Neuronal stem cell (in vitro differentiated cells): Measurements from ENCODE around the gene AMHR2.
"Not testable (repeated sequence)": the region's sequence is repeated elsewhere in the genome, so short reads cannot be mapped to it uniquely, and the experiment has no call there.

Experiments used
- DNase-seq: peaks from one replicate; pipeline ENCODE4 v3.0.0-alpha.2; 2013; ENCODE audit warnings: low spot score
- H2AFZ ChIP-seq: one replicate; pipeline ENCODE4 v1.6.1; 2013; ENCODE audit warnings: mild to moderate bottlenecking, low read length, inconsistent platforms
- H2AK5ac ChIP-seq: 2 replicates; pipeline ENCODE4 v1.6.1; 2013; ENCODE audit warnings: low read depth, mild to moderate bottlenecking, inconsistent platforms, low read length, moderate library complexity, mixed read lengths
- H2BK120ac ChIP-seq: 2 replicates; pipeline ENCODE4 v1.6.1; 2013; ENCODE audit warnings: low read depth, mild to moderate bottlenecking, inconsistent platforms, low read length, moderate library complexity, mixed read lengths
- H2BK12ac ChIP-seq: one replicate; pipeline ENCODE4 v1.6.1; 2013; ENCODE audit warnings: low read length, inconsistent platforms
- H2BK15ac ChIP-seq: 2 replicates; pipeline ENCODE4 v1.6.1; 2013; ENCODE audit warnings: mild to moderate bottlenecking, low read length, inconsistent platforms, mixed read lengths
- H2BK5ac ChIP-seq: one replicate; pipeline ENCODE4 v1.6.1; 2013; ENCODE audit warnings: inconsistent platforms, mild to moderate bottlenecking, low read length, moderate library complexity
- H3K14ac ChIP-seq: one replicate; pipeline ENCODE4 v1.6.1; 2013; ENCODE audit warnings: low read length, inconsistent platforms
- H3K18ac ChIP-seq: 2 replicates; pipeline ENCODE4 v1.6.1; 2013; ENCODE audit warnings: low read length, inconsistent platforms
- H3K23ac ChIP-seq: 2 replicates; pipeline ENCODE4 v1.6.1; 2013; ENCODE audit warnings: low read depth, mild to moderate bottlenecking, mixed read lengths, low read length, inconsistent platforms; ENCODE audit not compliant: poor library complexity
- H3K27ac ChIP-seq: replicated peaks from 3 replicates; pipeline ENCODE4 v1.5.1; 2013; ENCODE audit warnings: low read length, inconsistent platforms
- H3K27me3 ChIP-seq, 3 experiments: 2 replicates each; pipeline ENCODE4 v1.6.1; 2013; ENCODE audit warnings: low read length in 3 of 3, mild to moderate bottlenecking in 2 of 3, inconsistent platforms in 1 of 3, low read depth in 1 of 3, mixed read lengths in 1 of 3, moderate library complexity in 1 of 3; ENCODE audit not compliant: control insufficient read depth in 3 of 3, insufficient read depth in 3 of 3
- H3K36me3 ChIP-seq, 2 donors: replicated peaks in 1 of 2; 2 replicates each; pipeline ENCODE4 v1.6.1; 2013; ENCODE audit warnings: low read length in 2 of 2; ENCODE audit not compliant: control insufficient read depth in 2 of 2, insufficient read depth in 2 of 2
- H3K4ac ChIP-seq: 2 replicates; pipeline ENCODE4 v1.6.1; 2013; ENCODE audit warnings: inconsistent platforms, mild to moderate bottlenecking, low read length, moderate library complexity
- H3K4me1 ChIP-seq, 2 donors: 1 replicate in 1 of 2; 2 replicates in 1 of 2; pipeline ENCODE4 v1.6.1; 2013; ENCODE audit warnings: low read length in 2 of 2, low read depth in 1 of 2; ENCODE audit not compliant: control insufficient read depth in 2 of 2, insufficient read depth in 1 of 2
- H3K4me2 ChIP-seq: one replicate; pipeline ENCODE4 v1.6.1; 2013; ENCODE audit warnings: mild to moderate bottlenecking, low read length, inconsistent platforms; ENCODE audit not compliant: insufficient read depth, poor library complexity, severe bottlenecking
- H3K4me3 ChIP-seq, 2 donors: 2 replicates each; pipeline ENCODE4 v1.5.1; 2013; ENCODE audit warnings: low read length in 2 of 2, mild to moderate bottlenecking in 2 of 2, inconsistent platforms in 1 of 2, moderate library complexity in 1 of 2
- H3K79me1 ChIP-seq: one replicate; pipeline ENCODE4 v1.6.1; 2013; ENCODE audit warnings: low read depth, mild to moderate bottlenecking, inconsistent platforms, low read length, moderate library complexity
- H3K9ac ChIP-seq: one replicate; pipeline ENCODE4 v1.6.1; 2013; ENCODE audit warnings: mild to moderate bottlenecking, low read depth, low read length, inconsistent platforms; ENCODE audit not compliant: poor library complexity
- H3K9me3 ChIP-seq, 2 donors: replicated peaks in 1 of 2; 2 replicates each; pipeline versions ENCODE3 to v1.6.1; 2013; ENCODE audit warnings: low read length in 2 of 2, mild to moderate bottlenecking in 2 of 2, inconsistent platforms in 1 of 2, low read depth in 1 of 2, mixed read lengths in 1 of 2, moderate library complexity in 1 of 2; ENCODE audit not compliant: control insufficient read depth in 2 of 2, insufficient read depth in 1 of 2
- H4K8ac ChIP-seq: one replicate; pipeline ENCODE4 v1.6.1; 2013; ENCODE audit warnings: low read depth, mild to moderate bottlenecking, inconsistent platforms, low read length, moderate library complexity
- H4K91ac ChIP-seq: one replicate; pipeline ENCODE4 v1.6.1; 2013; ENCODE audit warnings: low read length, low read depth, mild to moderate bottlenecking, inconsistent platforms; ENCODE audit not compliant: poor library complexity
- WGBS, 2 donors: extraction: QIAGEN DNeasy Blood & Tissue Kit; methylation state at CpG; one replicate each; pipeline ENCODE4 v1.1.7; 2013; ENCODE audit warnings: missing lambda C conversion rate in 2 of 2, mixed read lengths in 1 of 2; ENCODE audit not compliant: insufficient read length in 2 of 2, insufficient replicate concordance in 1 of 2; ENCODE audit errors: extremely low coverage in 2 of 2; 5-methylcytosine and 5-hydroxymethylcytosine counted together

The AMHR2 gene

DNA sequence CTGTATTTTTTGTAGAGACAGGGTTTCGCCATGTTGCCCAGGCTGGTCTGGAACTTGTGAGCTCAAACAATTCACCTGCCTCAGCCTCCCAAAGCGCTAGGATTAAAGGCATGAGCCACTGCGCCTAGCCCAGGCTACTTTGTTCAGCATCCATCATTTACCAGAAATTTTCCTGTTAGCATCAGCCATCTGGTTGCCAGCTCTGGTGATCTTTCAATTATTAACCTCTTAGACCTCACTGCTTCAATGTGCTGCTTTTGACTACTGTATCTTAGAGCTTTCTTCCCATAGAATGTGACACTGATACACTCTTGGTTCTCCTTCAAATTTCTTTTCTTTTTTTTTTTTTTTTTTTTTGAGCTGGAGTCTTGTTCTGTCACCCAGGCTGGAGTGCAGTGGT is 5.4 kb upstream of the AMHR2 start:
- Histone ChIP-seq H2AK5ac (no peak overlapping the region), H2BK12ac (no peak overlapping the region), H2BK15ac (no peak overlapping the region), H2BK5ac (no peak overlapping the region), H3K4ac (no peak overlapping the region), H3K79me1 (no peaks in the 10 kb centered on the region), H3K27me3 (no peaks in the 10 kb centered on the region), H3K9ac (no peak overlapping the region), H3K18ac (no peak overlapping the region), H3K4me1 (peaks cover 10 to 20% of the 10 kb centered on the region in 2 donors), H3K4me3 (no peak overlapping the region), H2BK120ac (no peak overlapping the region), H3K14ac (no peak overlapping the region), H3K36me3 (peaks cover 0 to 12% of the 10 kb centered on the region in 2 donors), H3K9me3 (no peaks in the 10 kb centered on the region), H3K4me2 (no peak overlapping the region), H3K23ac (no peak overlapping the region), H2AFZ (no peak overlapping the region), H3K27ac (no peak overlapping the region), H4K91ac (no peak overlapping the region), H4K8ac (no peak overlapping the region)
- DNase-seq: no peak
- WGBS, 2 donors: no CpG with 5 or more reads among the region's 3 CpGs

DNA sequence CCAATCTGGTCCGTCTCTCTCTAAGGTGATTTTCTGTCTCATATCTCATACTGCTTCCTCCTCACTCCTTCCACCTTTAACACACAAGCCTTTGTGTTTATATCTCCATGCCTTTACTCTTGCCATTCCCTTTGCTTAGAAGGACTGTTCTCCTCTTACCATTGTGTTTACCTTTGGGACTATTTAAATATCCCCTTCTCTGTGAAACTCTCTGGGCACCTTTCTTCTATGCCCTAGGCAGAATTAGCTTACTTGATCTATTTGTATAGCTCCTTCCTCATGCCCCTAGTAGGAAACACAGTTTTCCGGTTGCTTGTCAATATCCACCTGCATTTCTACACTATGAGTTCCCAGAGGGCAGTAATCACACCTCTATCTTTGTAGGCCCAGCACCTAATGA is 3.9 kb upstream of the AMHR2 start:
- H2BK12ac ChIP-seq: no peak overlapping the region
- DNase-seq: no peak

DNA sequence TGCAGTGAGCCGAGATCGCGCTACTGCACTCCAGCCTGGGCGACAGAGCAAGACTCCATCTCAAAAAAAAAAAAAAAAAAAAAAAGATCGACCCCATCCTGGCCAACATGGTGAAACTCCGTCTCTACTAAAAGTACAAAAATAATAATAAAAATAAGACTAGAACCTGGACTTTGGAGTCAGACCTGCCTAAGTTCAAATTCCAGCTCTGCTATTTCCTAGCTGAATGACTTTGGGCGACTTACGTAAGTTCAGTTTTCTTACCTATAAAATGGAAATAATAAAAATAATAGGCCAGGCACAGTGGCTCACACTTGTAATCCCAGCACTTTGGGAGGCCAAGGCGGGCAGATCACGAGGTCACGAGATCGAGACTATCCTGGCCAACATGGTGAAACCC is 1.4 kb upstream of the AMHR2 start:
- not testable (repeated sequence) for H2BK12ac ChIP-seq, H3K79me1 ChIP-seq, H3K23ac ChIP-seq, H3K9ac ChIP-seq, H3K9me3 ChIP-seq, H2AFZ ChIP-seq, H3K18ac ChIP-seq, DNase-seq, H3K4ac ChIP-seq, H4K8ac ChIP-seq, H3K4me3 ChIP-seq, H2BK5ac ChIP-seq, H3K27me3 ChIP-seq, H3K27ac ChIP-seq, H2AK5ac ChIP-seq, H2BK15ac ChIP-seq, H3K14ac ChIP-seq, H3K36me3 ChIP-seq, H4K91ac ChIP-seq, H3K4me2 ChIP-seq, H2BK120ac ChIP-seq
- H3K4me1 ChIP-seq: peaks cover 15 to 19% of the 10 kb centered on the region in 2 donors
- no CpG with 5 or more reads among the region's 12 CpGs for WGBS, 2 donors

More for the DNA sequence above, 3.9 kb upstream of the AMHR2 start:
- Histone ChIP-seq H2AFZ (no peak overlapping the region), H3K4me3 (no peak overlapping the region), H2BK15ac (no peak overlapping the region), H3K4ac (no peak overlapping the region), H4K8ac (no peak overlapping the region), H3K79me1 (no peaks in the 10 kb centered on the region), H3K18ac (no peak overlapping the region), H3K23ac (no peak overlapping the region), H2BK120ac (no peak overlapping the region), H3K27ac (no peak overlapping the region), H3K14ac (no peak overlapping the region), H3K27me3 (no peaks in the 10 kb centered on the region), H2AK5ac (no peak overlapping the region), H3K36me3 (peaks cover 0 to 2% of the 10 kb centered on the region in 2 donors), H4K91ac (no peak overlapping the region), H3K4me1 (peaks cover 7 to 22% of the 10 kb centered on the region in 2 donors), H3K9me3 (no peaks in the 10 kb centered on the region), H2BK5ac (no peak overlapping the region), H3K4me2 (no peak overlapping the region), H3K9ac (no peak overlapping the region)
- WGBS, 2 donors: no CpG with 5 or more reads among the region's 2 CpGs

GRCh38 chr12:53424626-53425514 is 1.2 kb downstream of the AMHR2 start:
- Histone ChIP-seq H2BK120ac (no peak overlapping the region), H2AFZ (peak overlapping the region; percentile 81), H3K23ac (no peak overlapping the region), H3K9me3 (no peaks in the 10 kb centered on the region), H3K14ac (peak overlapping the region; percentile 73), H3K27ac (no peak overlapping the region), H3K4me1 (peaks cover 15 to 19% of the 10 kb centered on the region in 2 donors), H2BK12ac (no peak overlapping the region), H3K4me2 (no peak overlapping the region), H4K91ac (no peak overlapping the region), H3K27me3 (peaks cover 0 to 4% (median 0%) of the 10 kb centered on the region in 3 experiments), H2BK5ac (no peak overlapping the region), H3K9ac (no peak overlapping the region), H3K18ac (peak overlapping the region; percentile 78), H3K36me3 (no peaks in the 10 kb centered on the region), H3K4me3 (no peak overlapping the region), H4K8ac (no peak overlapping the region), H3K79me1 (no peaks in the 10 kb centered on the region), H2BK15ac (peak overlapping the region; percentile 26), H2AK5ac (no peak overlapping the region), H3K4ac (no peak overlapping the region)
- no CpG with 5 or more reads among the region's 9 CpGs for WGBS, 2 donors
- no peak for DNase-seq
